ENCODE results near the gene FBXO22. TPM values are rescaled to one million over a fixed set of nuclear protein-coding genes. Genes with fewer than 3 reads are reported as not detected.
"Not testable (repeated sequence)": the region's sequence is repeated elsewhere in the genome, so short reads cannot be mapped to it uniquely, and the experiment has no call there.

The FBXO22 gene
- total and polyA plus RNA-seq, 2 of the 8 experiments (the other 6 are each of a cell fraction or from before 2014, with no cell fraction given), result 33.2 to 67.3 TPM

- not testable (repeated sequence) for H3K27me3 ChIP-seq (replicated peaks in 1 of 4; ENCODE audit: control insufficient read depth in 3 of 4, extremely low read depth in 1 of 4, insufficient read depth in 3 of 4, low read length in 3 of 4); H3K23ac ChIP-seq (ENCODE audit: insufficient read length); H3K14ac ChIP-seq (ENCODE audit: insufficient read length); H4K20me1 ChIP-seq (replicated peaks in 1 of 2; ENCODE audit: control insufficient read depth in 1 of 2, insufficient read depth in 2 of 2, low read length in 2 of 2); H2BK12ac ChIP-seq (ENCODE audit: low read depth, low read length); H3K4me1 ChIP-seq (replicated peaks in 1 of 4; ENCODE audit: control insufficient read depth in 3 of 4, insufficient read depth in 4 of 4, low read length in 3 of 4); H2AK5ac ChIP-seq (ENCODE audit: low read depth, low read length); H2BK15ac ChIP-seq (ENCODE audit: low read length); H3K9ac ChIP-seq (replicated peaks in 1 of 4; ENCODE audit: extremely low read depth in 1 of 4, low read depth in 3 of 4, low read length in 3 of 4); H4K5ac ChIP-seq (ENCODE audit: insufficient read length, low read depth, low read length); DNase-seq (ENCODE audit: low read depth in 1 of 2, low spot score in 2 of 2); H3K9me3 ChIP-seq (ENCODE audit: insufficient read depth in 2 of 2, low read depth in 1 of 2, low read length in 1 of 2); FAIRE-seq; H3K4ac ChIP-seq (replicated peaks; ENCODE audit: insufficient read length, low read depth, low read length); H2BK20ac ChIP-seq (ENCODE audit: low read length); H4K91ac ChIP-seq (replicated peaks; ENCODE audit: insufficient read length, low read length); H3K4me2 ChIP-seq (ENCODE audit: insufficient read depth in 1 of 2, low read depth in 2 of 2, low read length in 2 of 2); H4K8ac ChIP-seq (ENCODE audit: extremely low read depth, insufficient read depth, low read length); H3K18ac ChIP-seq (ENCODE audit: extremely low read depth, low read length); H2BK5ac ChIP-seq (ENCODE audit: low read depth, low read length); H3K27ac ChIP-seq (ENCODE audit: low read depth, low read length); H3K79me1 ChIP-seq (ENCODE audit: low read depth, low read length); H3K23me2 ChIP-seq (ENCODE audit: low read depth, low read length); H2AFZ ChIP-seq (ENCODE audit: low read length); H3K4me3 ChIP-seq (ENCODE audit: extremely low read depth in 1 of 4, insufficient read depth in 2 of 4, low read depth in 3 of 4, low read length in 4 of 4); H2BK120ac ChIP-seq (replicated peaks; ENCODE audit: low read depth, low read length); H3K56ac ChIP-seq (replicated peaks; ENCODE audit: insufficient read length, low read depth, low read length)
- WGBS, 2 experiments (ENCODE audit: extremely low coverage in 1 of 2, insufficient coverage in 1 of 2, insufficient read length in 1 of 2, insufficient replicate concordance in 2 of 2, low coverage in 1 of 2, low lambda C conversion rate in 2 of 2, missing lambda C conversion rate in 1 of 2), result 82% methylated on average over 1 of the region's 1 CpG; no CpG with 5 or more reads in 1 of the 2 experiments
- ChIA-PET CTCF (ENCODE audit: partially characterized antibody) (interaction anchor here (0.6 to 2.5 kb wide), 7 partner anchors 14 to 160 kb away, joined by 3 to 6 read pairs (median 3); no protein-coding TSS in a partner anchor), POLR2A (ENCODE audit: partially characterized antibody) (interaction anchor here (1.0 kb wide), 1 partner anchor 13 kb away, joined by 3 read pairs; no protein-coding TSS in a partner anchor)
- Histone ChIP-seq H3K36me3 (ENCODE audit: control insufficient read depth in 2 of 4, insufficient read depth in 4 of 4, low read length in 3 of 4) (peaks cover 0 to 21% (median 0%) of the 10 kb centered on the region in 4 experiments; a peak in 4 of 8 replicates), H3K79me2 (ENCODE audit: control insufficient read depth in 1 of 2, insufficient read depth in 2 of 2, low read length in 2 of 2) (peaks cover 0 to 73% of the 10 kb centered on the region in 2 experiments; a peak in 2 of 4 replicates)
These were observed 37.6 kb upstream of the FBXO22 start for GRCh38 chr15:75866045-75866444.
